AG09319 (cell line): ENCODE measurements around the gene ZNF511.

Experiments
- DNase-seq: peaks from one replicate; pipeline ENCODE4 v3.0.0-alpha.2; 2010; ENCODE audit warnings: low read depth; ENCODE audit errors: extremely low read depth
- CTCF ChIP-seq: IDR thresholded peaks from 2 replicates; pipeline ENCODE4 v1.5.1; 2011; ENCODE audit warnings: low read depth, mild to moderate bottlenecking, inconsistent platforms, low read length, moderate library complexity

Gene ZNF511

GRCh38 chr10:133270773-133271297 lies 37.9 kb upstream of the ZNF511 start:
- no peak for TF ChIP-seq CTCF
- DNase-seq, result no peak

GRCh38 chr10:133271521-133272300 lies 37.0 kb upstream of the ZNF511 start:
- TF ChIP-seq CTCF, result no peak
- no peak for DNase-seq

- DNase-seq, result no peak
- no peak for TF ChIP-seq CTCF
Measured at GRCh38 chr10:133272301-133272963, 36.3 kb upstream of the ZNF511 start.

GRCh38 chr10:133272964-133273420 lies 35.7 kb upstream of the ZNF511 start:
- TF ChIP-seq CTCF, result no peak
- DNase-seq, result no peak

- TF ChIP-seq CTCF, result no peak
- DNase-seq, result no peak
Measured at GRCh38 chr10:133273534-133274143, 35.1 kb upstream of the ZNF511 start.

- DNase-seq, result no peak
- TF ChIP-seq CTCF, result no peak
Measured at GRCh38 chr10:133274751-133275683, 33.7 kb upstream of the ZNF511 start.
